Hepatocyte (in vitro differentiated cells): ENCODE measurements around the gene FRRS1. TPM values are rescaled to one million over a fixed set of nuclear protein-coding genes. Genes with fewer than 3 reads are reported as not detected.

Experiments used
- DNase-seq: peaks from one replicate; pipeline ENCODE4 v3.0.0-alpha.2; 2016; ENCODE audit warnings: low spot score
- H2AFZ ChIP-seq: fragments of 200-600 bp; sonication (generic); 2 replicates; pipeline ENCODE4 v1.6.0; 2016; ENCODE audit warnings: antibody characterized with exemption, mild to moderate bottlenecking
- H3K27ac ChIP-seq: fragments of 200-600 bp; sonication (generic); 2 replicates; pipeline ENCODE4 v1.5.1; 2016; ENCODE audit warnings: mild to moderate bottlenecking
- H3K27me3 ChIP-seq: fragments of 200-600 bp; sonication (generic); 2 replicates; pipeline ENCODE4 v1.6.1; 2016
- H3K36me3 ChIP-seq: fragments of 200-600 bp; sonication (generic); replicated peaks from 2 replicates; pipeline ENCODE4 v1.5.1; 2016; ENCODE audit warnings: low read depth; ENCODE audit not compliant: insufficient read depth
- H3K4me1 ChIP-seq: fragments of 200-600 bp; sonication (generic); 2 replicates; pipeline ENCODE4 v1.5.1; 2016; ENCODE audit warnings: mild to moderate bottlenecking, moderate library complexity; ENCODE audit not compliant: insufficient read depth
- H3K4me2 ChIP-seq: fragments of 200-600 bp; sonication (generic); 2 replicates; pipeline ENCODE4 v1.6.0; 2016
- H3K4me3 ChIP-seq: fragments of 200-600 bp; sonication (generic); 2 replicates; pipeline ENCODE4 v1.5.1; 2016; ENCODE audit warnings: mild to moderate bottlenecking
- H3K79me2 ChIP-seq: fragments of 200-600 bp; sonication (generic); 2 replicates; pipeline ENCODE4 v1.6.0; 2017; ENCODE audit warnings: mild to moderate bottlenecking
- H3K9me2 ChIP-seq: fragments of 200-600 bp; sonication (generic); replicated peaks from 2 replicates; pipeline ENCODE4 v1.6.0; 2017; ENCODE audit warnings: mild to moderate bottlenecking; ENCODE audit not compliant: insufficient read depth
- H3K9me3 ChIP-seq: fragments of 200-600 bp; sonication (generic); 2 replicates; pipeline ENCODE4 v1.5.1; 2016; ENCODE audit warnings: low read depth, mild to moderate bottlenecking
- H4K20me1 ChIP-seq: fragments of 200-600 bp; sonication (generic); 2 replicates; pipeline ENCODE4 v1.6.0; 2016; ENCODE audit warnings: mild to moderate bottlenecking; ENCODE audit not compliant: insufficient read depth, poor library complexity, severe bottlenecking
- EZH2 ChIP-seq: fragments of 200-600 bp; sonication (generic); IDR thresholded peaks from 2 replicates; pipeline ENCODE4 v1.6.1; 2016; ENCODE audit warnings: antibody characterized with exemption, mild to moderate bottlenecking, borderline replicate concordance
- EZH2phosphoT487 ChIP-seq: fragments of 200-600 bp; sonication (generic); IDR thresholded peaks from one replicate; pipeline ENCODE4 v1.6.1; 2018; ENCODE audit warnings: antibody characterized with exemption, mild to moderate bottlenecking, low read depth, moderate library complexity; ENCODE audit not compliant: unreplicated experiment, severe bottlenecking
- WGBS: methylation state at CpG from one replicate; pipeline ENCODE4 v1.1.6; 2016; ENCODE audit warnings: low lambda C conversion rate; ENCODE audit errors: missing lambda C conversion rate; 5-methylcytosine and 5-hydroxymethylcytosine counted together
- polyA plus RNA-seq: library from polyadenylated mRNA; unstranded; fragments of >200 nt; fragmentation: Nextera tagmentation; extraction: Ambion mirVana; gene quantifications from 2 replicates; pipeline ENCODE4 v1.2.1, GENCODE V29; 2016
- total RNA-seq: library from RNA; depleted of rRNA; stranded (reverse); fragments of >200 nt; gene quantifications from 2 replicates; pipeline ENCODE4 v1.2.3, GENCODE V29; 2014
- TF ChIP-seq, protein P1 (sequence below): fragments of 200-600 bp; sonication (generic); IDR thresholded peaks from 2 replicates; pipeline ENCODE4 v1.5.1; 2016; ENCODE audit warnings: antibody characterized with exemption, mild to moderate bottlenecking; ENCODE audit not compliant: poor library complexity

FRRS1 gene
- total and polyA plus RNA-seq, 2 experiments from 2014 or later, result 1.5 to 26.8 TPM

DNA sequence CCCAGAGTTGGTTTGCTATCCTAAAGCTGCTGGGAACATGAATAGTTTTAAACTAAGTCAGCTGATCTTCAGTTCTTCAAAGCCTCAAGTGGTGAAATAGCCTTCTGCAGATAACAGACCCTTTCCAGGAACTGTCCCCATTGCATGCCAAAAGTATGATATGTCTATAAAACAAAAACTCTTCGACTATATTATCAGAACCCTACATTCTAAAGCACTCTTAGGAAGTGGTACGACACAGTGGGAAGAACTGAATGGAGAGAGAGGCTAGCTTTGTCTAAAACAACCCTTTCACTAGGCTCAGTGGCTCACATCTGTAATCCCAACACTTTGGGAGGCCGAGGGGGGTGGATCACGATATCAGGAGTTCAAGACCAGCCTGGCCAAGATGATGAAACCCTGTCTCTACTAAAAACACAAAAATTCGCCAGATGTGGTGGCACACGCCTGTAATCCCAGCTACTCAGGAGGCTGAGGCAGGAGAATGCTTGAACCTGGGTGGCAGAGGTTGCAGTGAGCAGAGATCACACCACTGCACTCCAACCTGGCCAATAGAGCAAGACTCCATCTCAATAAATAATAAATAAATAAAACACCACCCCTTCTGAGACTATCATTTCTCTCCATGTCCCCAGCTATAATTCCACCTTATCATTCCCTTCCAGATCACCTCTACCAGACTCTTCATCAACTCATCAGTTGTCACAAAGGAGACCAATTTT is 2.2 kb upstream of the FRRS1 start:
- Histone ChIP-seq H3K4me3 (no peak overlapping the region), H3K79me2 (peaks cover 9% of the 10 kb centered on the region), H3K36me3 (no peaks in the 10 kb centered on the region), H3K9me3 (no peaks in the 10 kb centered on the region), H3K27me3 (no peaks in the 10 kb centered on the region), H4K20me1 (no peaks in the 10 kb centered on the region), H2AFZ (no peak overlapping the region), H3K4me1 (peaks cover 4% of the 10 kb centered on the region), H3K27ac (peak overlapping the region; percentile 34), H3K4me2 (peak overlapping the region; percentile 17), H3K9me2 (no peaks in the 10 kb centered on the region)
- TF ChIP-seq, protein P1, sequence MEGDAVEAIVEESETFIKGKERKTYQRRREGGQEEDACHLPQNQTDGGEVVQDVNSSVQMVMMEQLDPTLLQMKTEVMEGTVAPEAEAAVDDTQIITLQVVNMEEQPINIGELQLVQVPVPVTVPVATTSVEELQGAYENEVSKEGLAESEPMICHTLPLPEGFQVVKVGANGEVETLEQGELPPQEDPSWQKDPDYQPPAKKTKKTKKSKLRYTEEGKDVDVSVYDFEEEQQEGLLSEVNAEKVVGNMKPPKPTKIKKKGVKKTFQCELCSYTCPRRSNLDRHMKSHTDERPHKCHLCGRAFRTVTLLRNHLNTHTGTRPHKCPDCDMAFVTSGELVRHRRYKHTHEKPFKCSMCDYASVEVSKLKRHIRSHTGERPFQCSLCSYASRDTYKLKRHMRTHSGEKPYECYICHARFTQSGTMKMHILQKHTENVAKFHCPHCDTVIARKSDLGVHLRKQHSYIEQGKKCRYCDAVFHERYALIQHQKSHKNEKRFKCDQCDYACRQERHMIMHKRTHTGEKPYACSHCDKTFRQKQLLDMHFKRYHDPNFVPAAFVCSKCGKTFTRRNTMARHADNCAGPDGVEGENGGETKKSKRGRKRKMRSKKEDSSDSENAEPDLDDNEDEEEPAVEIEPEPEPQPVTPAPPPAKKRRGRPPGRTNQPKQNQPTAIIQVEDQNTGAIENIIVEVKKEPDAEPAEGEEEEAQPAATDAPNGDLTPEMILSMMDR, result no peak
- TF ChIP-seq EZH2 (no peak), EZH2phosphoT487 (no peak)
- 73% methylated on average over 5 of the region's 6 CpGs for WGBS
- no peak for DNase-seq

DNA sequence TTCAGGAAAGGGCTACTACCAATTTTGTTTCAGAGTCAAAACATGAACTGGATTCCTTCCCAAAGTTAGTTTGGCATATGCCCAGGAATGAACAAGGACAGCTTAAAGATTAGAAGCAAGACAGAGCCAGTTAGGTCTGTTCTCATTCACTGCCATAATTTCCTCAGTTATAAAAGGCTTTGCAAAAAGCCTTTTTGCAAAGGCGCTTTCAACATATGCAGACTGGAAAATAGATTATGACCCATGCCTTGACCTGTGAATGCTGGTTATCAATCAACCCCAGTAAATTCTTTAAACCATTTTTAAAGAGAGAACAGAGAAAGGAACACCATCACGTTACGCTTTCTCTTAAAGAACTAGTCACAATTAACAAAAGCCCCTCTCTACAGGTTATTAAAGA is 1.7 kb upstream of the FRRS1 start:
- Histone ChIP-seq H3K27me3 (no peaks in the 10 kb centered on the region), H3K4me1 (peaks cover 4% of the 10 kb centered on the region), H4K20me1 (no peaks in the 10 kb centered on the region), H3K27ac (no peak overlapping the region), H3K36me3 (no peaks in the 10 kb centered on the region), H3K79me2 (peaks cover 10% of the 10 kb centered on the region), H3K9me2 (no peaks in the 10 kb centered on the region), H2AFZ (no peak overlapping the region), H3K4me3 (no peak overlapping the region), H3K4me2 (peak overlapping the region; percentile 17), H3K9me3 (no peaks in the 10 kb centered on the region)
- WGBS, result 67% methylated on average over 3 of the region's 3 CpGs
- TF ChIP-seq, protein P1, result no peak
- TF ChIP-seq EZH2 (no peak), EZH2phosphoT487 (no peak)
- no peak for DNase-seq

DNA sequence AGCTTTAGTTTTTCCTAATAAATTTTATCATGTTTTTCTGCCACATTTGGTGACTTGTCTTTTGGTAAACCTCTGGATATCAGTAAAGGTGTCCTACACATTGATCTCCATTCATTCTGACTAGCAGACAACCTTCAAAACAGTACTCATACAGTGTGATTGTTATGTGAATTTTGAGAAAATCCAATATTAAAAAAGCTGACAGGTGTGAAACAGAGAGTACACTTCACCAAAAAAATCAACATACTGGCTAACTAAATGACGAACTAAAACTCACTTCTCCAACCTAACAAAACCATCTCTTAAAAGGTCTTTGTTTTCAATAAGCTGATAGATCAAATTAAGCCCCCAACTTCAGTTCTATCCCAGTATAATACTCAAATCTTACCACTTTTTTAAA is 1.5 kb downstream of the FRRS1 start:
- Histone ChIP-seq H3K4me1 (peaks cover 4% of the 10 kb centered on the region), H3K4me2 (peak overlapping the region; percentile 71), H3K4me3 (no peak overlapping the region), H2AFZ (no peak overlapping the region), H3K9me2 (no peaks in the 10 kb centered on the region), H3K9me3 (no peaks in the 10 kb centered on the region), H4K20me1 (no peaks in the 10 kb centered on the region), H3K27ac (peak overlapping the region; percentile 9), H3K36me3 (no peaks in the 10 kb centered on the region), H3K27me3 (no peaks in the 10 kb centered on the region), H3K79me2 (peaks cover 20% of the 10 kb centered on the region)
- no peak for TF ChIP-seq EZH2
- TF ChIP-seq, protein P1, result no peak
- no peak for TF ChIP-seq EZH2phosphoT487
- DNase-seq, result no peak
- WGBS, result 93% methylated on average over 1 of the region's 1 CpG
